Skin epidermis (tissue), 12 donors: ENCODE data around the gene SCGB1C2.
A peak's percentile ranks its signal among the peaks of the same experiment; 100 is the strongest.

ENCODE experiments used
- H3K27ac ChIP-seq, 21 experiments: fragments of 200-600 bp; sonication (generic) in 11 of 21; one replicate each; pipeline ENCODE4 v1.5.0; 2020; ENCODE audit warnings: mild to moderate bottlenecking in 3 of 21, inconsistent platforms in 2 of 21, moderate library complexity in 2 of 21
- H3K4me3 ChIP-seq, 7 experiments: fragments of 200-600 bp; sonication (generic) in 2 of 7; one replicate each; pipeline ENCODE4 v1.5.0; 2020; ENCODE audit warnings: inconsistent platforms in 2 of 7, mild to moderate bottlenecking in 2 of 7, moderate library complexity in 1 of 7

The SCGB1C2 gene

GRCh38 chr17:185445-186138 is 48.2 kb downstream of the SCGB1C2 start:
- Histone ChIP-seq H3K27ac (peak overlapping the region in 7 of 21 experiments; percentile 12 to 58 (median 25)), H3K4me3 (no peak overlapping the region)

- H3K27ac ChIP-seq = no peak overlapping the region
- H3K4me3 ChIP-seq = no peak overlapping the region
These were observed 49.8 kb downstream of the SCGB1C2 start for GRCh38 chr17:187130-187529.
